NCI-H460 (cell line): Measurements from ENCODE around the gene NACA. TPM values are rescaled to one million over a fixed set of nuclear protein-coding genes. Genes with fewer than 3 reads are reported as not detected.
"Not testable (repeated sequence)": the region's sequence is repeated elsewhere in the genome, so short reads cannot be mapped to it uniquely, and the experiment has no call there.

ENCODE experiments used
- DNase-seq: peaks from one replicate; pipeline ENCODE4 v3.0.0-alpha.2; 2016; ENCODE audit warnings: low read depth; ENCODE audit errors: extremely low read depth
- total RNA-seq: library from RNA; depleted of rRNA; stranded (reverse); fragments of >200 nt; shearing (Covaris generic); gene quantifications from 2 replicates; pipeline ENCODE4 v1.2.3, GENCODE V29; 2014

Gene NACA
- total RNA-seq, 1 experiment from 2014 or later: 1,699 TPM

DNA sequence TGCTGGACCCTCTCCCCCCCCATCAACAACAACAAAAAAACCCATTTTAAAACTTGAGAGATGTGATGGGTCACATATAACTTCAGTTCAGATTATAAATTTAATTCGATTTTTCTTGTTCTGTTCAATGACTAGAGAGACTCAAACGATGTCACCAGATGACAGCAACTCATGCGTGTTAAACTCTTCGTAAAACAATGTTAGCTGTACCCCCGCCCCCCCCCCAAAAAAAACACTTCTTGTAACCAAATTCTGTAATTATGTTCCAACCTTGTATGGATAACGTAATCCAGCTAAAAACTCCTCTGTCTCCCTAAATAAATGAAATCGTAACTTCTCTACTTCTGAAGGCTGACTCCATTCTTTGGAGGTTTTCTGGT, 614 bp upstream of the NACA start:
- DNase-seq: no peak

GRCh38 chr12:56724701-56724971, 463 bp downstream of the NACA start:
- DNase-seq: no peak

- peak; percentile 29 for DNase-seq
These were observed 1.0 kb downstream of the NACA start for GRCh38 chr12:56723889-56724700.

- no peak for DNase-seq
These were observed 1.7 kb downstream of the NACA start for GRCh38 chr12:56723352-56723751.

GRCh38 chr12:56722832-56723231, 2.3 kb downstream of the NACA start:
- no peak for DNase-seq

DNA sequence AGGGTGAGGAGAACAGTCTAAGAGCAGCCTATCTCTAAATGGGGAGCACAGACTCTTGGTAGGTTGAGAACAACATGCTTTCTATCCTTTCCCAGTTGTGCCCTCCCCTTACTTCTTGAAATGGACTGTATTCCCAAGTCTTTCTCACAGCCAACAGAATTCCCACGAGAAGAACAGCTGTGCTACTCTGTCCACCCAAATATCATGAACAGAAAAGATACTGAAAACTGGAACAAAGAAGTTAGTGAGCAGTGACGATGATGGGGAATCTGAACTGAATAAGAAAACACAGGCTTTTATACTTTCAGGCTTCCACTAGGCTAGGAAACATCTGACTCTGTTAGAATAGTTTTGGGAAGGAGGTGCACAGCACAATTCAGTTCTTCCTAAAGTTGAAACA, 3.4 kb downstream of the NACA start:
- no peak for DNase-seq

DNA sequence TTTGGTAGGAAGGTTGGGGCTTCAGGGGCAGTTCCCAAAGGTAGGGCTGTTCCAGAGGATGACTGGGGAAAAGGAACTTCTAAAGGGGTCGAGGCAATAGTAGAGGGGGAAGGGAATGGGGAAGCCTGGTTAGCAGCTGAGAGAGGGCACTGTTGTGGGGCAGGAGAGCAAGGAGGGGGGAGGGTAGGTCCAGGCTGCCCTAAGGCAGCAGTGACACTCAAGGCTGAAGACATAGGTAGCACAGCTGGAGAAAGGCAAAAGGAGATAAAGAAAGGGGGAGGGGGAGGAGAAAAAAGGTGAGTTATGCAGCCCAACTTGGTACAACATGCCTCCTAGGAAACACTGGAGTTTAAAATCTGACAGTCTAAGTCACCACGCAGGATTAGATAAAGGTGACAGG, 3.9 kb downstream of the NACA start:
- no peak for DNase-seq

- DNase-seq: no peak
These were observed 4.4 kb downstream of the NACA start for GRCh38 chr12:56720731-56721151.

DNA sequence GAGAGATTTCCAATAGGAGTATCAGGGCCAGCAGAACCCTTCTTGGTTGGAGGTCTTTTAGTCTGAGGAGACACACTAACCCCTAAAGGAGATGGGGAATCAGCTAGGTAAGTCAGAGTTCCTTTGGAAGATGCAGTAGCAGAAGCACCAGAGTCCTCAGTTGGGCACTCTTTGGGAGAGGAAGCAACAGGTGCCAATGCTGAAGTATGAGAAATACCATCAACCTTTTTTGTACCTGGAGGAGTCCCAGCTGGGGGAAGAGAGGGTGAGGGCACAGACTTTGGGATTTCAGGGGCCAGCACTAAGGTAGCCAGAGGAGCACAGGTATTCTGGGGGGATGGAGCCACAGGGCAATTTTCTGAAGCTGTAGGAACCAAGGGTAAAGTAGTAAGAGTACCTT, 6.0 kb downstream of the NACA start:
- DNase-seq: no peak

GRCh38 chr12:56718636-56719035, 6.5 kb downstream of the NACA start:
- DNase-seq: no peak

DNA sequence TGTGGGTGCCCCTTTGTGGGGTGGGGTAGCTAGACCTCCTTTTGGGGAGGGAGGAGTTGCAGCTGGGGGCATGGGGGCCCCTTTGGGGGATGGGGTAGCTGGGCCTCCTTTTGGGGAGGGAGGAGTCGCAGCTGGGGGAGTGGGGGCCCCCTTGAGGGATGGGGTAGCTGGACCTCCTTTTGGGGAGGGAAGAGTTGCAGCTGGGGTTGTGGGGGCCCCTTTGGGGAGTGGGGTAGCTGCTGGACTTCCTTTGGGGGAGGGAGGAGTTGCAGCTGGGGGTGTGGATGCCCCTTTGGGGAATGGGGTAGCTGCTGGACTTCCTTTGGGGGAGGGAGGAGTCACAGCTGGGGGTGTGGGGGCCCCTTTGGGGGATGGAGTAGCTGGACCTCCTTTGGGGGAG, 7.0 kb downstream of the NACA start:
- DNase-seq: no peak

DNA sequence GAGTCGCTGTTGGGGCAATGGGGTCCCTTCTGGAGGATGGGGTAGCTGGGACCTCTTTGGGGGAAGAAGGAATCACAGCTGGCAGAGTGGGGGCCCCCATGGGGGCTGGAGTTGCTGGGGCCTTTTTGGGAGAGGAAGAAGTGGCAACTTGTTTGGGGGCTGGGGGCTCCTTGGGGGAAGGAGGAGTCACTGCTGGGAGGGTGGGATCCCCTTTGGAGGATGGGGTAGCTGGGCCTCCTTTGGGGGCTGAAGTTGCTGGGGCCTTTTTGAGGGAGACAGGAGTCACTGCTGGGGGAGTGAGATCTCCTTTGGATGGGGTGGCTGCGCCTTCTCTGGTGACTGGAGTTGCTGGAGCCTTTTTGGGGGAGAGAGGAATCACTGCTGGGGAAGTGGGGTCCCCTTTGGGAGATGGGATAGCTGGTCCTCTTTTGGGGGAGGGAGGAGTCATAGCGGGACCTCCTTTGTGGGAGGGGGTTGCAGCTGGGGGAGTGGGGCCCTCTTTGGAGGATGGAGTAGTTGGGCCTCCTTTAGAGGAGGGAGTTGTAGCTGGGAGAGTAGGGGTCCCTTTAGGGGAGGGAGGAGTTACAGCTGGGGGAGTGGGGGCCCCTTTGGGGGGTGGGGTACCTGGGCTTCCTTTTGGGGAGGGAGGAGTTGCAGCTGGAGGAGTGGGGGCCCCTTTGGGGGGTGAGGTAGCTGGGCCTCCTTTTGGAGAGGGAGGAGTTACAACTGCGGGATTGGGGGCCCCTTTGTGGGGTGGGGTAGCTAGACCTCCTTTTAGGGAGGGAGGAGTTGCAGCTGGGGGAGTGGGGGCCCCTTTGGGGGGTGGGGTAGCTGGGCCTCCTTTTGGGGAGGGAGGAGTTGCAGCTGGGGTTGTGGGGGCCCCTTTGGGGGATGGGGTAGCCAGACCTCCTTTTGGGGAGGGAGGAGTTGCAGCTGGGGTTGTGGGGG, 7.9 kb downstream of the NACA start:
- DNase-seq: no peak

GRCh38 chr12:56716458-56716857, 8.6 kb downstream of the NACA start:
- DNase-seq: no peak

DNA sequence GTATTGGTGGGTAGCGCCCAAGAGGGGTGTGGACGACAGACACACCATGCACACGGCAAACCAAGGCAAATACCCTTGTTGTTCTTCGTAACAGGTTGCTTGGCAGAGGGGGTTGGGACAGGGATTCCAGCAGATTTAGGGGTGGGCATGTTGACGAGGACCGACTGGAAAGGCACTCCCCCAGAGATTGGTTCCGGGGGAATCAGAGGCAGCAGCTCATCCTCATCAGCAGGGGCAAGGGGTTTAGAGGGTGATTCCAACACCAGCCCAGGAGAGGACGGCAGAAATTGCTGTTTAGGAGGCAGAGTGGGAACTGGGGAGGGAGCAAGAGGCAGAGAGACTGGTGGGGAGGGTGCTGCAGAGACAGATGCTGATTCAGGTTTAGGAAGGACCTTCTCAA, 9.3 kb downstream of the NACA start:
- no peak for DNase-seq

GRCh38 chr12:56714431-56714929, 10.6 kb downstream of the NACA start:
- DNase-seq: no peak

DNA sequence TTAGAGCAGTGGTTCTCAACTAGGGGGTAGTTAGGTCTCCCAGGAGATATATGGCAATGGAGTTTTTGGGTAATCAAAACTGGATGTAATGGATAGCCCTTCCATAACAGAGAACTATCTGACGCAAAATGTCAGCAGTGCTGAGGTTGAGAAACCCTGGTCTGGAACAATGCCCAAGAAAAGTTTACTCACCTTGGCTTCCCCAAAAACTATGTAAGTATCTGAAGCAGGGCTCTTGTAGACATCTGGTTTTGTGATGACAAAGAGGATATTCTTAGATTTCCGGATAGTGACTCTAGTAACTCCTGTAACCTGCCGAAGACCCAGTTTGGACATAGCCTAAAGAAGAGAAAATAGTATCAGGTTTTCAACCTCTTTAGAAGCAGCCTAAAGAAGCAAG, 11.8 kb downstream of the NACA start:
- DNase-seq: no peak

DNA sequence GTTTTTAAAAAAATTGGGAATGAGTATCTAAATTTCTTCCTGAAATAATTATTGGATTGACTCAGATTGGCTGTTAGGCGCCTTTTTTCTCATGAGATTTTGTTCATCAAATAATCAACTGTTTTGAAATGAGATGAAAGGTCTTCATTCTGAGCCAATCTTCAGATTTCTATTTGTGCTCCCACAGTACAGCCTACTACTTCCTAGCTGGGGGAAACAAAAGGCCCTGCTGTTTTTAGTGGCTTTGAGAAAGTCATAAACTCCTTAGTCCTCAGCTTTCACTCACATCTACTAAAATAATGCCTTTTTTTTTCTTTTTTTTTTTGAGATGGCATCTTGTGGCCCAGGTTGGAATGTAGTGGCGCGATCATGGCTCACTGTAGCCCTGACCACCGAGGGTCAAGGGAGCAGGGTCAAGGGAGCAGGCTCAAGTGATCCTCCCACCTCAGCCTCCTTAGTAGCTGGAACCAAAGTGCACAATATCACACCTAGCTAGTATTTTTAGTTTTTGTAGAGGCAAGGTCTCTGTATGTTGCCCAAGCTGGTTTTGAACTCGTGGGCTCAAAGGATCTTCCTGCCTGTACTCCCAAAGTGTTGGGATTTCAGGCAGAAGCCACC, 15.2 kb downstream of the NACA start:
- DNase-seq: no peak

- not testable (repeated sequence) for DNase-seq
These were observed 20.6 kb downstream of the NACA start for GRCh38 chr12:56704522-56704921.

DNA sequence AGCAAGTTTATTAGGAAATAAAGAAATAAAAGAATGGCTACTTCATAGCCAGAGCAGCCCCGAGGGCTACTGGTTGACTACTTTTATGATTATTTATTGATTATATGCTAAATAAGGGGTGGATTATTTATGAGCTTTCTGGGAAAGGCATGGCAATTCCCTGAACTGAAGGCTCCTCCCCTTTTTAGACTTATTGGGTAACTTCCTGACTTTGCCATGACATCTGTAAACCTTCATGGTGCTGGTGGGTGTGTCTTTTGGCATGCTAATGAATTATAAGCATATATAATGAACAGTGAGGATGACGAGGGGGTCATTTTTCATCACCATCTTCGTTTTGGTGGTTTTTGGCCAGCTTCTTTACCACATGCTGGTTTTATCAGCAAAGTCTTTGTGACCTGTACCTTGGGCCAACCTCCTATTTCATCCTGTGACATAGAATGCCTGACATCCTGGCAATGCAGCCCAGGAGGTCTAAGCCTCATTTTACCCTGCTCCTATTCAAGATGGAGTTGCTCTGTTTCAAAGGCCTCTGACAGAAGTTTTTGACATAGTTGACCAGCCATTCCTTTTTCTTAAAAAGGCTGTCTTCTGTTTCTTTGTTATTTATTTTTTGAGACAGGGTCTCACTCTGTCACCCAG, 26.0 kb downstream of the NACA start:
- no peak for DNase-seq

- no peak for DNase-seq
These were observed 29.6 kb downstream of the NACA start for GRCh38 chr12:56695327-56696101.
